GM10248 (cell line): ENCODE measurements around the gene VWA5B1.

Experiments
- CTCF ChIA-PET: fragments of 300-600 bp; sonication (Branson Sonifier 250); formaldehyde crosslinking; extraction: SDS; loops from one replicate; lab custom pipeline; 2021; ENCODE audit warnings: antibody characterized with exemption; lab: Yijun Ruan, JAX
- POLR2A ChIA-PET: fragments of 350-650 bp; sonication (Branson Sonifier 250); formaldehyde crosslinking; extraction: SDS; loops from one replicate; lab custom pipeline; 2020; ENCODE audit warnings: antibody characterized with exemption; lab: Yijun Ruan, JAX
- DNase-seq: peaks from one replicate; pipeline ENCODE4 v3.0.0; 2012; ENCODE audit errors: extremely low spot score
- CTCF ChIP-seq: IDR thresholded peaks from 2 replicates; pipeline ENCODE4 v1.5.1; 2012; ENCODE audit warnings: mild to moderate bottlenecking, low read depth; ENCODE audit errors: extremely low read depth, missing control alignments, control extremely low read depth

The VWA5B1 gene

GRCh38 chr1:20308569-20308968 is 17.9 kb downstream of the VWA5B1 start:
- no peak for TF ChIP-seq CTCF
- POLR2A ChIA-PET, result no interaction called here

GRCh38 chr1:20311289-20311688 is 20.6 kb downstream of the VWA5B1 start:
- POLR2A ChIA-PET, result no interaction called here
- CTCF ChIA-PET, result no interaction called here
- TF ChIP-seq CTCF, result no peak
- no peak for DNase-seq

More at GRCh38 chr1:20308569-20308968, 17.9 kb downstream of the VWA5B1 start:
- DNase-seq, result no peak
- CTCF ChIA-PET, result no interaction called here

GRCh38 chr1:20312310-20312709 is 21.6 kb downstream of the VWA5B1 start:
- CTCF ChIA-PET, result no interaction called here
- no peak for DNase-seq
- POLR2A ChIA-PET, result no interaction called here
- TF ChIP-seq CTCF, result no peak

GRCh38 chr1:20312818-20313217 is 22.1 kb downstream of the VWA5B1 start:
- TF ChIP-seq CTCF, result no peak
- ChIA-PET POLR2A (no interaction called here), CTCF (no interaction called here)
- no peak for DNase-seq

- ChIA-PET CTCF (no interaction called here), POLR2A (no interaction called here)
- TF ChIP-seq CTCF, result no peak
- DNase-seq, result no peak
Measured at GRCh38 chr1:20317471-20317870, 26.8 kb downstream of the VWA5B1 start.

- ChIA-PET CTCF (no interaction called here), POLR2A (no interaction called here)
- no peak for DNase-seq
- TF ChIP-seq CTCF, result no peak
Measured at GRCh38 chr1:20318521-20318920, 27.8 kb downstream of the VWA5B1 start.

- TF ChIP-seq CTCF, result no peak
- ChIA-PET CTCF (no interaction called here), POLR2A (no interaction called here)
Measured at GRCh38 chr1:20318971-20319370, 28.3 kb downstream of the VWA5B1 start.

More at GRCh38 chr1:20318971-20319370, 28.3 kb downstream of the VWA5B1 start:
- no peak for DNase-seq
